Stimulated activated naive B cell treated with anti-CD40 and anti-IgM and Interleukin-4, amounts not matched to agents 10 μg/mL and 1 μg/mL and 100 μg/mL, for 72 hours (primary cell): Measurements from ENCODE around the gene PRKD2.
"Not testable (repeated sequence)": the region's sequence is repeated elsewhere in the genome, so short reads cannot be mapped to it uniquely, and the experiment has no call there.

Source experiments
- ATAC-seq, 2 donors: fragments of 150-1000 bp; cut with Tn5 transposase; replicated peaks; 2 replicates each; pipeline ENCODE4 v1.10.0; 2021; ENCODE audit warnings: moderate library complexity in 1 of 2
- DNase-seq: peaks from one replicate; pipeline ENCODE4 v3.0.0; 2021
- H3K27ac Mint-ChIP-seq: one replicate; pipeline ENCODE4 v1.8.0; 2022; ENCODE audit warnings: mild to moderate bottlenecking, mixed read lengths
- H3K27me3 Mint-ChIP-seq, 2 donors: one replicate each; pipeline ENCODE4 v1.8.0; 2022; ENCODE audit warnings: mixed read lengths in 2 of 2
- H3K36me3 Mint-ChIP-seq, 2 donors: one replicate each; pipeline ENCODE4 v1.8.0; 2022; ENCODE audit warnings: mixed read lengths in 2 of 2, mild to moderate bottlenecking in 1 of 2
- H3K4me1 Mint-ChIP-seq, 2 donors: one replicate each; pipeline ENCODE4 v1.8.0; 2022; ENCODE audit warnings: mixed read lengths in 2 of 2, mild to moderate bottlenecking in 1 of 2
- H3K4me3 Mint-ChIP-seq, 2 donors: one replicate each; pipeline ENCODE4 v1.8.0; 2022; ENCODE audit warnings: mild to moderate bottlenecking in 2 of 2, mixed read lengths in 2 of 2, moderate library complexity in 1 of 2
- H3K9me3 Mint-ChIP-seq, 2 donors: one replicate each; pipeline ENCODE4 v1.8.0; 2022; ENCODE audit warnings: mixed read lengths in 2 of 2, mild to moderate bottlenecking in 1 of 2

PRKD2 gene

GRCh38 chr19:46644720-46645119, 72.2 kb downstream of the PRKD2 start:
- Mint-ChIP-seq H3K9me3 (peaks cover 5 to 7% of the 10 kb centered on the region in 2 donors), H3K27me3 (peaks cover 24 to 34% of the 10 kb centered on the region in 2 donors), H3K4me1 (peaks cover 5 to 9% of the 10 kb centered on the region in 2 donors), H3K4me3 (no peak overlapping the region), H3K27ac (no peak overlapping the region), H3K36me3 (peaks cover 7 to 15% of the 10 kb centered on the region in 2 donors)
- DNase-seq, result no peak
- no peak for ATAC-seq

DNA sequence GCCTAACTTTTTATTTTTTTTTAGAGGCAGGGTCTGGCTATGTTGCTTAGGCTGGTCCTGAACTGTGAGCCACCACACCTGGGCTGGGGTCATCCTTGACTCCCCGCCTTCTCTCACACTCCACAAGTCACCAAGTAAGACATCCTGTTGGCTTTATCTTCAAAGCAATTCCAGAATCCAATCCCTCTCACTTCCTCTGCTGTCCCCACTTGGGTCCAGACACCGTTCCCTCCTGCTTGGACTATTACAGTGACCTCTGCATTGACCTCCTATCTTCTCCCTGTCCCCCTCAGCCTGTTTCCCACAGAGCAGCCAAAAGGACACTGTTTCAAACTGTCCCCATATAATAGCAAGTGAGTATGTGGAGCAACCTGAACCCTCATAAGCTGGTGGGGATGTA, 76.3 kb downstream of the PRKD2 start:
- no peak for DNase-seq
- Mint-ChIP-seq H3K4me3 (peak overlapping the region; percentile 15 to 33), H3K27me3 (peaks cover 8 to 12% of the 10 kb centered on the region in 2 donors), H3K36me3 (peaks cover 1 to 3% of the 10 kb centered on the region in 2 donors), H3K4me1 (peaks cover 0 to 2% of the 10 kb centered on the region in 2 donors), H3K27ac (no peak overlapping the region), H3K9me3 (peaks cover 0 to under 1% of the 10 kb centered on the region in 2 donors)
- ATAC-seq, result no peak

GRCh38 chr19:46639358-46640182, 77.3 kb downstream of the PRKD2 start:
- peak; percentile 12 to 17 for ATAC-seq
- Mint-ChIP-seq H3K9me3 (no peaks in the 10 kb centered on the region), H3K4me1 (peaks cover 6% of the 10 kb centered on the region in 2 donors), H3K27me3 (peaks cover 6 to 9% of the 10 kb centered on the region in 2 donors), H3K4me3 (no peak overlapping the region), H3K27ac (no peak overlapping the region), H3K36me3 (peaks cover 4 to 5% of the 10 kb centered on the region in 2 donors)
- no peak for DNase-seq

DNA sequence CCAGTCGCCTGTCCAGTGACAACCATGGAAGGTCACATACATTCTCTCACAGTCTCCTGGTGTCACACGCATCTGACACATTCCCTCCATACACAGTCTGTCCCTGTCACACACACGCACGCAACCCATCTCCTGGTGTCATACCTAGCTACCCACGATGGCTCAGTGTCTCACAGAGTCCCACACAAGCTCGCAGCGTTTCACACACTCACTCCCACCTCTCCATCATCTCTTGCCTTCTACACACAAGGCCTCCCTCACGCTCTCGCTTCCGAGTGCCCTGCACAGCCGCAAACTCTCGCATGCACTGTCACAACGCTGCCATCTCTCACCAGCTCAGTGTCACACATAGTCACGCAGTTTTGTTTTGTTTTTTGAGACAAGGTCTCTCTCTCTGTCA, 79.7 kb downstream of the PRKD2 start:
- Mint-ChIP-seq H3K36me3 (peaks cover 12 to 17% of the 10 kb centered on the region in 2 donors), H3K4me1 (peaks cover 10 to 18% of the 10 kb centered on the region in 2 donors), H3K4me3 (no peak overlapping the region), H3K27me3 (peaks cover 5 to 6% of the 10 kb centered on the region in 2 donors), H3K27ac (no peak overlapping the region), H3K9me3 (no peaks in the 10 kb centered on the region)
- DNase-seq (no peak), ATAC-seq (no peak)

- H3K4me3 Mint-ChIP-seq, result peak within 1 kb of the TSS; percentile 94 to 98
- H3K27me3 Mint-ChIP-seq, result peaks cover 5 to 6% of the 10 kb centered on the region in 2 donors
- H3K27ac Mint-ChIP-seq, result peak within 1 kb of the TSS; percentile 86
- ATAC-seq (peak; percentile 3 to 15), DNase-seq (no peak)
- H3K4me1 Mint-ChIP-seq, result peaks cover 12 to 29% of the 10 kb centered on the region in 2 donors
- no peaks in the 10 kb centered on the region for H3K9me3 Mint-ChIP-seq
- peaks cover 21 to 22% of the 10 kb centered on the region in 2 donors for H3K36me3 Mint-ChIP-seq
Observed at GRCh38 chr19:46635920-46636761, 80.8 kb downstream of the PRKD2 start, which contains the start of gene GNG8. TSS of gene GNG8 (minus strand) at chr19:46636202. CDS start at chr19:46634682, 1,520 bp downstream.

GRCh38 chr19:46634656-46635218, 82.2 kb downstream of the PRKD2 start:
- Mint-ChIP-seq H3K36me3 (peaks cover 22 to 24% of the 10 kb centered on the region in 2 donors), H3K4me3 (peak overlapping the region; percentile 94 to 98), H3K4me1 (peaks cover 17 to 42% of the 10 kb centered on the region in 2 donors), H3K9me3 (no peaks in the 10 kb centered on the region), H3K27me3 (no peaks in the 10 kb centered on the region), H3K27ac (peak overlapping the region; percentile 82)
- peak; percentile 8 to 11 for ATAC-seq
- no peak for DNase-seq

DNA sequence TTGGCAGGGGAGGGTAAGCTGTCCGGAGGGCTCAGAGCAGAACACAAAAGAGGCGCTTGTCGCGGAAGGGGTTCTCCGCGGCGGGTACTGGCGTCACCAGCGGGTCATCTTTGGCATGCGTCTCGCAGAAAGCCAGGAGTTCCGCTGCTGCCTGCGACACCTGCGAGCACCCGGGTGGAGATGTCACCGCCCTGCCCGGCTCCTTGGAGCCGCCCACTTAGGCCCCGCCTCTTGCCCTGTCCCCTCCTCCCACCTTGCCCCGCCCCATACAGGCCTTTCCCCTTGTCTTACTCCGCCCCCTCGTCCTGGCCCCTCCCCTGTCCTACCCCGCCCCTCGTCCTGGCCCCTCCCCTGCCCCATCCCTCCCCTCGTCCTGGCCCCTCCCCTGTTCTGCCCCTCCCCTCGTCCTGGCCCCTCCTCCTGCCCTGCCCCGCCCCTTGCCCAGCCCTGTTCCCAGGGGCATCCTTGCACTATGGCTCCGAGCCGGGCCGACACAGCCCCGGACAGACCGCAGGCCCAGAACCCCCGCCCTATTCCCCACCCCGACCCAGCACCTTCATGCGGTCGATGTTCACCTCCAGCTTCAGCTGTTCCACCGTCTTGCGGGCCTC, 82.8 kb downstream of the PRKD2 start:
- H3K36me3 Mint-ChIP-seq, result peaks cover 22 to 25% of the 10 kb centered on the region in 2 donors
- ATAC-seq, result peak; percentile 55 to 65
- peak overlapping the region; percentile 91 for H3K27ac Mint-ChIP-seq
- H3K27me3 Mint-ChIP-seq, result no peaks in the 10 kb centered on the region
- H3K4me3 Mint-ChIP-seq, result peak overlapping the region; percentile 94 to 98
- peak; percentile 95 for DNase-seq
- no peaks in the 10 kb centered on the region for H3K9me3 Mint-ChIP-seq
- H3K4me1 Mint-ChIP-seq, result peaks cover 18 to 47% of the 10 kb centered on the region in 2 donors

- Mint-ChIP-seq H3K9me3 (no peaks in the 10 kb centered on the region), H3K27me3 (no peaks in the 10 kb centered on the region), H3K27ac (peak overlapping the region; percentile 91), H3K4me3 (peak overlapping the region; percentile 94 to 98), H3K4me1 (peaks cover 18 to 53% of the 10 kb centered on the region in 2 donors), H3K36me3 (peaks cover 22 to 27% of the 10 kb centered on the region in 2 donors)
- DNase-seq, result no peak
- ATAC-seq, result no peak
Observed at GRCh38 chr19:46633130-46633529, 83.8 kb downstream of the PRKD2 start.

DNA sequence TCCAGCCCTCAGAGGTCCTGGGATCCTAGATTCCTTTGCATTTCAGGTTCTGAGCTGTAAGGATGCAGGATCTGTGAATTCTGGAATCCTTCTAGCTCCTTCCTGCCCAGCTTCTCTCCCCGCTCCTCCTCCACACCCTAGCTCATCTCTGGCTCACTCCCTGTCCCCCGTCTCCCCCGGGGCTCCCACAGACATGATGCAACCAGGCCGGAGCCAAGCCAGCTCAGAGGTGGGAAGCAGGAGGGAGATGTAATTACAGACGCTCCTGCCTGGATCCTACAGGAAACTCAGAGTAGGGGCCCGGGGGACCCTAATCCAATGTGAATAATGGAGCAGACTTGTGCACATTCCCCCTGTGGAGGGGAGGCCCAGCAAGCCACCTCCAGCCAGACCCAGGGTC, 85.4 kb downstream of the PRKD2 start:
- no peak for ATAC-seq
- Mint-ChIP-seq H3K27ac (peak overlapping the region; percentile 33), H3K9me3 (no peaks in the 10 kb centered on the region), H3K4me1 (peaks cover 28 to 67% of the 10 kb centered on the region in 2 donors), H3K4me3 (no peak overlapping the region), H3K36me3 (peaks cover 22 to 27% of the 10 kb centered on the region in 2 donors), H3K27me3 (no peaks in the 10 kb centered on the region)
- DNase-seq, result no peak

DNA sequence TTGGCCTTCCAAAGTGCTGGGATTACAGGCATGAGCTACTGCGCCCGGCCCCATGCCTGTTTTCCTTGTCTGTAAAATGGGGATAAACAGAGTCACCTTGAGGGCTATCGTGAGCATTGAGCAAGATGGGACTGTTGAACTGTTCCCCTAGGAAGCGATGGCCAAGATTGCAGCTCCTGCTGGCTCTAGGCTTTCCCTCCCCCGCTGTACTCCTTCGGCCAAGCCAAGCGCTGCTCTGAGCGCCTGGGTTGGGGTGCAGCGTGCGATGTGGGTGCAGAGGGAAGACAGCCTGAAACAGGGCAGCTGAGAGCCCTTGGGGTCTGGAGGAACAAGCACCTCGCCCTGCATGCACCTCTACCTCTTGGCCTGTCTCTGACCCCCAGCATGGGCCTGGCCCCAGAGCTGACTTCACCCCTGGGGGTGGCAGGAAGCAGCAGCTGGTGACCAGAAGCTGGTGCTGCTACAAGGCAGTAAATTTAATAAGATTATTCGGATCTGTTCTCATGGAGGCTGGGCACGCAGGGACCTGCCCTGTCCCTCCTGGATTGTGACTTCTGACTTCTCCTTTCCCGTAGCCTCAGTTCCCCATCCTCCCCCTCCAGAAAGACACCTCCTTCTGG, 86.2 kb downstream of the PRKD2 start:
- Mint-ChIP-seq H3K4me1 (peaks cover 31 to 75% of the 10 kb centered on the region in 2 donors), H3K9me3 (no peaks in the 10 kb centered on the region), H3K4me3 (peak overlapping the region in 1 of 2 donors; percentile 21), H3K36me3 (peaks cover 22 to 25% of the 10 kb centered on the region in 2 donors), H3K27ac (peak overlapping the region; percentile 65), H3K27me3 (no peaks in the 10 kb centered on the region)
- no peak for DNase-seq
- ATAC-seq, result no peak

DNA sequence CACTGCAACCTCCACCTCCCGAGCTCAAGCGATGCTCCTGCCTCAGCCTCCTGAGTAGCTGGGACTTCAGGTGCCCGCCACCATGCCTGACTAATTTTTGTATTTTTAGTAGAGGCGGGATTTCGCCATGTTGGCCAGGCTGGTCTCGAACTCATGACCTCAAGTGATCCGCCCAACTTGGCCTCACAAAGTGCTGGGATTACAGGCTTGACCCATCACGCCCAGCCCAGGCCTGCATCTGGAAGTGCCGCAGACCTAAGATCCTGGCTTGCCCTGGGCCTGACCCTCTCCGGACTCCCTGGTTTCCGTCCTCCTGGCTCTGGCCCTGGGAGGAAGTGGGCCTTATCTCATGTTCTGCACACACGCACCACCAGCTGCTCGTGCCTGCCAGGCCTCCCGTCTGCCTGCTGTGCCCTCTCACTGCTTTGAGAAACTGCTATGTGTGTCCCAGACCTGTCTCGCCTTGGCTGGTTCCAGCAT, 87.3 kb downstream of the PRKD2 start:
- no peaks in the 10 kb centered on the region for H3K9me3 Mint-ChIP-seq
- H3K27ac Mint-ChIP-seq, result peak overlapping the region; percentile 81
- H3K4me3 Mint-ChIP-seq, result peak overlapping the region in 1 of 2 donors; percentile 3
- peaks cover 37 to 80% of the 10 kb centered on the region in 2 donors for H3K4me1 Mint-ChIP-seq
- DNase-seq (no peak), ATAC-seq (no peak)
- no peaks in the 10 kb centered on the region for H3K27me3 Mint-ChIP-seq
- peaks cover 26 to 27% of the 10 kb centered on the region in 2 donors for H3K36me3 Mint-ChIP-seq

GRCh38 chr19:46628970-46629369, 87.9 kb downstream of the PRKD2 start:
- ATAC-seq, H3K4me3 Mint-ChIP-seq, H3K27me3 Mint-ChIP-seq, DNase-seq, H3K9me3 Mint-ChIP-seq: not testable (repeated sequence)
- Mint-ChIP-seq H3K27ac (peak overlapping the region; percentile 81), H3K4me1 (peaks cover 39 to 85% of the 10 kb centered on the region in 2 donors), H3K36me3 (peaks cover 32 to 33% of the 10 kb centered on the region in 2 donors)

DNA sequence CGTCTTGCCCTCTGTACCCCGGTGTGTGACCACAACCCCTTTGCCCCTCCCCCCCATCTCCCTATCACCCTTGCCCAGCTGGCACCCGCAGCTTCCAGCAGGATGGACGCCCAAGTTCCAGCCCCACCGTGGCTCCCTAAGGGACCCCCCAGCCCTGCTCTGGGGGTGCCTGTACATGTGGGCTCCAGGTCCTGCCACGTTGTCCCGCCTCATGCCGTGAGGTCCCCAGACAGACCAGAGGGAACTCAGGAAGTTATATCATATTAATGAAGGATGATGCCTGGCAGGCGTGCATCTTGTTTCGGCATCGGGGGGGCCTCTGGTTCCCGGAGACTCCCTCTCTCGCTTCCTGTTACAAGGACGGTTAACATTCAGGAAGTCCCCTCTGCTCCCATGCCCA, 90.5 kb downstream of the PRKD2 start:
- Mint-ChIP-seq H3K4me3 (peak overlapping the region in 1 of 2 donors; percentile 58), H3K36me3 (peaks cover 34 to 39% of the 10 kb centered on the region in 2 donors), H3K4me1 (peaks cover 45 to 82% of the 10 kb centered on the region in 2 donors), H3K27me3 (no peaks in the 10 kb centered on the region), H3K9me3 (peaks cover 0 to 2% of the 10 kb centered on the region in 2 donors), H3K27ac (no peak overlapping the region)
- DNase-seq, result no peak
- no peak for ATAC-seq
